Measurements from ENCODE around the gene CACNA2D4.

DNA sequence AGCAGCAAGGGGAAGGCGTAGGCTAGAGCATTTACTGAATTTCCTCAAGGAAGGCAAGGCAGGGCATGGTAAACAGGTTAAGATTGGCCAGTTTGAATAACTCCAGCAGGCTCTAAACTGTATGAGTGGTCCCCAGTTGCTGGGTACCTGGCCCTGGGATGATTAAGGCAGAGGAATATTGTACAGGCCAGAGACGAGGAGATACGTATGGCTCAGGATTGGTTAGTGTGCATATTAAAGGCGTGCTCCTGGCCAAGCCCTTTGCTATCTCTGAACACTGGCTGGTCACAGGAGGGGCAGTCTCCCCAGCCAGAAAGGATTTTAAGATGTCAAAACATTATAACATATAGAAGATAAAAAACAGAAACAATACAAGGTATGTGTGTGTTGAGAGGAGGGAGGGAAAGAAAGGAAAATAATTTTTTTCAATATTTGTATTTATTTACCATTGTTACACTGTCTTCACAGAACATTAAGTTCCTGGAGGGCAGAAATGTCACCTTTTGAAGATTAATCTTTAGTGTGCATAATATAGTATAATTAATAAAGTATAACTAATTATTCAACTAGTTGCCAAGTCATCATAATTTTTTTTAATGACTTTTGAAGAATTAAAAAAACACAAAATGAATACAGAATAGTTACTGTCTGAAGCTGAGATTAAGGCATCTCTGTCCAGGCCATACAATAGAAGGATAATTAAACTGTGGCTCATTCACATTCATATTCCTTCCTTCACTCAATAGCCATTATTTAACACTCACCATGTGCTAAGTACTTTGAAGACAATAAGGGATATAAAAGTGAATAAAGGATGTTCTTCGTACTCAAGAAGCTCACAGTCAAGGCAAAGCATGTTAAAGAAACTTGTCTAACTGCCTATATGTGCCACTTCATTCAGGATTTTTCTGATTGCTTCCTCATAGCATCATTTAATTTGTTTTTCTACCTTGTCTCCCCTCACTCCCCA lies 43.9 kb upstream of the CACNA2D4 start:
- TF ChIP-seq, protein P1, sequence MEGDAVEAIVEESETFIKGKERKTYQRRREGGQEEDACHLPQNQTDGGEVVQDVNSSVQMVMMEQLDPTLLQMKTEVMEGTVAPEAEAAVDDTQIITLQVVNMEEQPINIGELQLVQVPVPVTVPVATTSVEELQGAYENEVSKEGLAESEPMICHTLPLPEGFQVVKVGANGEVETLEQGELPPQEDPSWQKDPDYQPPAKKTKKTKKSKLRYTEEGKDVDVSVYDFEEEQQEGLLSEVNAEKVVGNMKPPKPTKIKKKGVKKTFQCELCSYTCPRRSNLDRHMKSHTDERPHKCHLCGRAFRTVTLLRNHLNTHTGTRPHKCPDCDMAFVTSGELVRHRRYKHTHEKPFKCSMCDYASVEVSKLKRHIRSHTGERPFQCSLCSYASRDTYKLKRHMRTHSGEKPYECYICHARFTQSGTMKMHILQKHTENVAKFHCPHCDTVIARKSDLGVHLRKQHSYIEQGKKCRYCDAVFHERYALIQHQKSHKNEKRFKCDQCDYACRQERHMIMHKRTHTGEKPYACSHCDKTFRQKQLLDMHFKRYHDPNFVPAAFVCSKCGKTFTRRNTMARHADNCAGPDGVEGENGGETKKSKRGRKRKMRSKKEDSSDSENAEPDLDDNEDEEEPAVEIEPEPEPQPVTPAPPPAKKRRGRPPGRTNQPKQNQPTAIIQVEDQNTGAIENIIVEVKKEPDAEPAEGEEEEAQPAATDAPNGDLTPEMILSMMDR (IDR thresholded peaks at IDR 0.05) = no peak
- TF ChIP-seq POLR2A (IDR thresholded peaks at IDR 0.05) = no peak

Measured in adrenal gland (tissue), 5 donors.